Progenitor cell of endocrine pancreas (in vitro differentiated cells): ENCODE measurements around the gene CCDC69. TPM values are rescaled to one million over a fixed set of nuclear protein-coding genes. Genes with fewer than 3 reads are reported as not detected.

Source experiments
- DNase-seq: peaks from one replicate; pipeline ENCODE4 v3.0.0; 2021; ENCODE audit warnings: low spot score; ENCODE audit not compliant: unreplicated experiment
- H3K27ac Mint-ChIP-seq: 2 replicates; pipeline ENCODE4 v1.8.0; 2021; ENCODE audit warnings: mild to moderate bottlenecking, moderate library complexity, mixed read lengths
- H3K27me3 Mint-ChIP-seq: 2 replicates; pipeline ENCODE4 v1.8.0; 2021; ENCODE audit warnings: mixed read lengths
- H3K36me3 Mint-ChIP-seq: 2 replicates; pipeline ENCODE4 v1.8.0; 2022; ENCODE audit warnings: mixed read lengths; ENCODE audit not compliant: insufficient read depth
- H3K4me1 Mint-ChIP-seq: 2 replicates; pipeline ENCODE4 v1.8.0; 2021; ENCODE audit warnings: low read depth, mixed read lengths
- H3K4me3 Mint-ChIP-seq: 2 replicates; pipeline ENCODE4 v1.8.0; 2021; ENCODE audit warnings: low read depth, mild to moderate bottlenecking, moderate library complexity, mixed read lengths
- H3K9me3 Mint-ChIP-seq: 2 replicates; pipeline ENCODE4 v1.8.0; 2021; ENCODE audit warnings: low read depth, mixed read lengths
- CTCF ChIP-seq: fragments of 200-600 bp; sonication (generic); IDR thresholded peaks from one replicate; pipeline ENCODE4 v1.5.0; 2021; ENCODE audit warnings: antibody characterized with exemption, mild to moderate bottlenecking; ENCODE audit not compliant: unreplicated experiment
- total RNA-seq: library from RNA; stranded (reverse); gene quantifications from 2 replicates; pipeline ENCODE4 v1.2.1, GENCODE V29; 2021

Gene CCDC69
- total RNA-seq, 1 donor from 2014 or later = 4.6 TPM

DNA sequence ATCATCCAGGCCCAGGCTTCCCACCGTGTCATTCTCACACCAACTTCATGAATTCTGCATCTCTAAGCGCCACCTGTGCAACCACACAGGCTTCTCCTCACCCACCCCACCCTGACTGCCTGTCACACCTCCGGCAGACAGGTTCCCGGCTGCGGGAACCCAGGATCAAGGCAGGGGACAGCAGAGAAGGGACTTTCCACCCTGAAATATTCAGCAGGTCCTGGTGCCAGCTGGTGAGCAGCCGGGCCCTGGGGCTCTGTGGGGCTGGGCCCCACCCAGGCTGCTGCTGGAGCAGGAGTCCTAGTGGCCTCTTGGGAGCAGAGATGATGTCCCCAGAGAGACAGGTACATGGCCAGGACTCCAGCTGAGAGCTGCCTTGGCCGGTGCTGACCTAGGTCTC, 79.0 kb downstream of the CCDC69 start:
- peaks cover 1% of the 10 kb centered on the region for H3K4me1 Mint-ChIP-seq
- no peak for TF ChIP-seq CTCF
- H3K9me3 Mint-ChIP-seq = no peaks in the 10 kb centered on the region
- DNase-seq = no peak
- no peak overlapping the region for H3K4me3 Mint-ChIP-seq
- H3K27me3 Mint-ChIP-seq = no peaks in the 10 kb centered on the region
- H3K27ac Mint-ChIP-seq = no peak overlapping the region
- H3K36me3 Mint-ChIP-seq = no peaks in the 10 kb centered on the region

DNA sequence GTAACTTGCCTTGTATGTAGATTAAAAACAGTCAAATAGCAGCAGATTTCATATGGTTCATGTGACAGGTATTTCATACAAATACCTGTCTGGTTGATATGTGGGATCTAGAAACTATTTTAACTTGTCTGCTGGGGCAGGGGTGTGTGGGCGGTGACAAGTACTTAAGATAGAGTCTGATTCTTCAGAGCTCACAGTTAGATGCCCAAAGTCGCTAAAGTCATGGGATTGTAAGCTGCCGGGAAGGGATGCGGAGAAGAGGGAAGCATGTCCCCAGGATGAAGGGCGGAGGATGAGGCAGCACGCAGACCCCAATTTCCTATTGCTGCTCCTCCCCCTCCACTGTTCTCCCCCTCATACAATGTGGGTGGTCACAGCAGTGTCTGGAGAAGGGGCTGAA, 79.6 kb downstream of the CCDC69 start:
- H3K27ac Mint-ChIP-seq = no peak overlapping the region
- H3K4me3 Mint-ChIP-seq = no peak overlapping the region
- no peak for DNase-seq
- no peaks in the 10 kb centered on the region for H3K4me1 Mint-ChIP-seq
- H3K27me3 Mint-ChIP-seq = no peaks in the 10 kb centered on the region
- H3K36me3 Mint-ChIP-seq = no peaks in the 10 kb centered on the region
- no peaks in the 10 kb centered on the region for H3K9me3 Mint-ChIP-seq
- no peak for TF ChIP-seq CTCF

- Mint-ChIP-seq H3K4me3 (no peak overlapping the region), H3K27ac (no peak overlapping the region), H3K9me3 (no peaks in the 10 kb centered on the region), H3K4me1 (no peaks in the 10 kb centered on the region), H3K36me3 (no peaks in the 10 kb centered on the region), H3K27me3 (no peaks in the 10 kb centered on the region)
- TF ChIP-seq CTCF = no peak
- no peak for DNase-seq
Observed at GRCh38 chr5:151143645-151144044, 80.2 kb downstream of the CCDC69 start.

DNA sequence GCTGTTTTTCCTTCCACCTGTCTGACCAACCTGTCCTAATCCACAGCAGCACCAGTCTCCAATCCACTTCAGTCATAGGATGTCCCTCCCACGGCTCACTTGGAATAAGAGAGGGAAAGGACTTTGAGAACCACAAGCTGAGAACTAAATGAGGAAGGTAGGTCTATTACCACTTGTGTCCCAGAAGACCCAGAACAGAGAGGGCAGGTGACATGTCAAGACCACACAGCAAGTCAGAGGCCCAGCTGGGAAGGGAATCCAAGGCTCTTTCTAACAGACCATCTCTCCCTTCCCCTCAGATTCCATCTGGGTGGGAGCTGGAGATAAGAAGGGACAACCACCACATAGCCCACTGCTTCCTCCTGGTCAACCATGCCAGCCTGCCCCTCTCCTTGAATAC, 81.0 kb downstream of the CCDC69 start:
- Mint-ChIP-seq H3K4me1 (no peaks in the 10 kb centered on the region), H3K27ac (no peak overlapping the region), H3K36me3 (no peaks in the 10 kb centered on the region), H3K4me3 (no peak overlapping the region), H3K9me3 (no peaks in the 10 kb centered on the region), H3K27me3 (no peaks in the 10 kb centered on the region)
- DNase-seq = no peak
- TF ChIP-seq CTCF = no peak

DNA sequence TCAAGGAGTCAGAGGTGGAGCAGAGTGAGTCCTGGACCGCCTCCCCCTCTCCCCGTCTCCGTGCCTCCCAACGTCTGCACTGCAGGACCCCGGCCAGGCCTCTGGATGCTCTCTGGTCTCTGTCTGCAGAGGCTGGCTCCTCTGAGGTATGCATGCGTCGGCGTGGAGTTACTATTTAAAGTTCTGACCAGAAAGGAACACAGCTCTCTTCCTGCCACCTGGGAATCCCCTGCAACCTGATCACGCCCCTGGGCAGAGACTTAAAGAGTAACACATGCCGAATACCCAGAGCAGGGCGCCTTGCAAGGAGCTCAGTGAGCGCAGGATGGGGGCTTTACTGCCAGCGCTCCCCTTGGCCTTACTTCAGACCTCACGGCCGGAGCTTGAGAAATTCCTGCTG, 82.4 kb downstream of the CCDC69 start:
- no peak overlapping the region for H3K27ac Mint-ChIP-seq
- H3K36me3 Mint-ChIP-seq = no peaks in the 10 kb centered on the region
- DNase-seq = no peak
- no peaks in the 10 kb centered on the region for H3K27me3 Mint-ChIP-seq
- no peaks in the 10 kb centered on the region for H3K4me1 Mint-ChIP-seq
- H3K4me3 Mint-ChIP-seq = no peak overlapping the region
- TF ChIP-seq CTCF = no peak
- no peaks in the 10 kb centered on the region for H3K9me3 Mint-ChIP-seq
